Ishikawa (cell line): ENCODE data around the gene MPDZ.

ENCODE experiments used
- CEBPB ChIP-seq: IDR thresholded peaks from 2 replicates; pipeline ENCODE4 v1.6.1; 2012
- CREB1 ChIP-seq: IDR thresholded peaks from 2 replicates; pipeline ENCODE4 v1.6.1; 2012; ENCODE audit warnings: low read depth
- EGR1 ChIP-seq: IDR thresholded peaks from 2 replicates; pipeline ENCODE4 v1.6.1; 2012
- EP300 ChIP-seq: IDR thresholded peaks from 2 replicates; pipeline ENCODE4 v1.6.1; 2012; ENCODE audit warnings: borderline replicate concordance
- FOXM1 ChIP-seq: IDR thresholded peaks from 2 replicates; pipeline ENCODE4 v1.6.1; 2012; ENCODE audit warnings: low read depth, borderline replicate concordance
- MAX ChIP-seq: IDR thresholded peaks from 2 replicates; pipeline ENCODE4 v1.6.1; 2012
- NFIC ChIP-seq: IDR thresholded peaks from 2 replicates; pipeline ENCODE4 v1.6.1; 2012
- RAD21 ChIP-seq: IDR thresholded peaks from 2 replicates; pipeline ENCODE4 v1.6.1; 2012; ENCODE audit warnings: low read depth
- REST ChIP-seq: IDR thresholded peaks from 2 replicates; pipeline ENCODE4 v1.6.1; 2012; ENCODE audit warnings: low read depth, mild to moderate bottlenecking
- TAF1 ChIP-seq: IDR thresholded peaks from 2 replicates; pipeline ENCODE4 v1.6.1; 2012; ENCODE audit warnings: low read depth, mild to moderate bottlenecking
- TCF12 ChIP-seq: IDR thresholded peaks from 2 replicates; pipeline ENCODE4 v1.6.1; 2012; ENCODE audit warnings: low read depth
- TEAD4 ChIP-seq: IDR thresholded peaks from 2 replicates; pipeline ENCODE4 v1.6.1; 2012
- USF1 ChIP-seq: IDR thresholded peaks from 2 replicates; pipeline ENCODE4 v1.6.1; 2012
- YY1 ChIP-seq: IDR thresholded peaks from 2 replicates; pipeline ENCODE4 v1.6.1; 2012; ENCODE audit warnings: low read depth
- ZBTB7A ChIP-seq: IDR thresholded peaks from 2 replicates; pipeline ENCODE4 v1.6.1; 2012; ENCODE audit warnings: low read depth

The MPDZ gene

GRCh38 chr9:13165236-13165945, 114.1 kb downstream of the MPDZ start:
- no peak for TF ChIP-seq TCF12
- no peak for TF ChIP-seq ZBTB7A
- no peak for TF ChIP-seq CEBPB
- no peak for TF ChIP-seq TAF1
- no peak for TF ChIP-seq TEAD4
- TF ChIP-seq REST = no peak
- no peak for TF ChIP-seq YY1
- TF ChIP-seq RAD21 = no peak
- TF ChIP-seq EP300 = no peak
- TF ChIP-seq FOXM1 = no peak
- TF ChIP-seq MAX = no peak
- no peak for TF ChIP-seq NFIC
- no peak for TF ChIP-seq EGR1
- no peak for TF ChIP-seq USF1

- TF ChIP-seq EP300 (no peak), CREB1 (no peak), TEAD4 (no peak), TAF1 (no peak), YY1 (no peak), USF1 (no peak), EGR1 (no peak), REST (no peak), TCF12 (no peak), CEBPB (no peak), MAX (no peak)
Measured at GRCh38 chr9:13163946-13164345, 115.5 kb downstream of the MPDZ start.

- no peak for TF ChIP-seq TAF1
- no peak for TF ChIP-seq FOXM1
- no peak for TF ChIP-seq ZBTB7A
- no peak for TF ChIP-seq CREB1
- no peak for TF ChIP-seq NFIC
- TF ChIP-seq REST = no peak
- no peak for TF ChIP-seq MAX
- TF ChIP-seq RAD21 = no peak
- TF ChIP-seq USF1 = no peak
- TF ChIP-seq CEBPB = no peak
- no peak for TF ChIP-seq EGR1
- no peak for TF ChIP-seq TEAD4
- no peak for TF ChIP-seq TCF12
- no peak for TF ChIP-seq YY1
- TF ChIP-seq EP300 = no peak
Measured at GRCh38 chr9:13163287-13163686, 116.2 kb downstream of the MPDZ start.
